ENCODE measurements around the gene KLHL7.

DNA sequence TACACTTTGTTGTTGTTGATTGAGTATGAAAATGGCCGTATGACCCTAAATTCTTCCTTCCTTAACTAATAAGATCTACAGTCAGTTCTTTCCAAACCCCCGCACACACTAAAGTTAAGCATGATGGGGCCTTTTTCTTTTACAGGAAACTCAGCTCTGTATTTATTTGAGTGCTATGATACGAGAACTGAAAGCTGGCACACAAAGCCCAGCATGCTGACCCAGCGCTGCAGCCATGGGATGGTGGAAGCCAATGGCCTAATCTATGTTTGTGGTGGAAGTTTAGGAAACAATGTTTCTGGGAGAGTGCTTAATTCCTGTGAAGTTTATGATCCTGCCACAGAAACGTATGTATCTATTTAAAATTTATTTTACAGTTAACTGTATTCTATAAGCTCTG is 62.1 kb downstream of the KLHL7 start:
- TF ChIP-seq, protein P1, sequence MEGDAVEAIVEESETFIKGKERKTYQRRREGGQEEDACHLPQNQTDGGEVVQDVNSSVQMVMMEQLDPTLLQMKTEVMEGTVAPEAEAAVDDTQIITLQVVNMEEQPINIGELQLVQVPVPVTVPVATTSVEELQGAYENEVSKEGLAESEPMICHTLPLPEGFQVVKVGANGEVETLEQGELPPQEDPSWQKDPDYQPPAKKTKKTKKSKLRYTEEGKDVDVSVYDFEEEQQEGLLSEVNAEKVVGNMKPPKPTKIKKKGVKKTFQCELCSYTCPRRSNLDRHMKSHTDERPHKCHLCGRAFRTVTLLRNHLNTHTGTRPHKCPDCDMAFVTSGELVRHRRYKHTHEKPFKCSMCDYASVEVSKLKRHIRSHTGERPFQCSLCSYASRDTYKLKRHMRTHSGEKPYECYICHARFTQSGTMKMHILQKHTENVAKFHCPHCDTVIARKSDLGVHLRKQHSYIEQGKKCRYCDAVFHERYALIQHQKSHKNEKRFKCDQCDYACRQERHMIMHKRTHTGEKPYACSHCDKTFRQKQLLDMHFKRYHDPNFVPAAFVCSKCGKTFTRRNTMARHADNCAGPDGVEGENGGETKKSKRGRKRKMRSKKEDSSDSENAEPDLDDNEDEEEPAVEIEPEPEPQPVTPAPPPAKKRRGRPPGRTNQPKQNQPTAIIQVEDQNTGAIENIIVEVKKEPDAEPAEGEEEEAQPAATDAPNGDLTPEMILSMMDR (IDR thresholded peaks at IDR 0.05) = no peak
- TF ChIP-seq POLR2AphosphoS5 (IDR thresholded peaks at IDR 0.05; ENCODE audit: low read depth, low read length) (no peak), SIN3A (IDR thresholded peaks at IDR 0.05; ENCODE audit: borderline replicate concordance, insufficient read depth, low read depth, low read length) (no peak)
